ENCODE measurements around the gene FNDC3B. TPM values are rescaled to one million over a fixed set of nuclear protein-coding genes. Genes with fewer than 3 reads are reported as not detected.

FNDC3B gene
- total and polyA plus RNA-seq, 9 of the 15 experiments (the other 6 are each of a cell fraction or from before 2014, with no cell fraction given): 7.0 to 35.8 (median 16.2) TPM

DNA sequence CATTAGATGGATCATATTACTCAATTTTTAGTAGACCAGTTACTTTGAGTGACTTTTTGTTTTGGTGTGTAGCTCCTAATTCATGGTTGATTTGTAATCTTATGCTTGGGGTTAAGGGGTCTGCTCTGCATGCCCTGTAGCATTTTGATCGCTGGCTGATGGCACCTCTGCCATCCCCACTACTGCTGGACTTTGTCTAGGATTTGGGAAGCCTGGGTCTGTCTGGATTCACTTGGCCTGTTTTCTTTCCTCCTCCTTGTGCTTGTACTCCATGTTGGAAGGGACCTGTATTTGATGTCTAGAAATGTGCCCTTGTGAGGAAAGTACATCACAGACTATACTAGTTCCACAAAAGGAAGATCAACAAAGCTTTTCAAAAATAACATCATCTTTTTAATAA, 154.1 kb downstream of the FNDC3B start:
- intact Hi-C loops (cut with micrococcal nuclease): no loop called here
- H3K4me3 ChIP-seq: no peak overlapping the region
- WGBS (ENCODE audit: insufficient coverage, low coverage, missing lambda C conversion rate): 93% methylated on average over 1 of the region's 1 CpG
- no peak overlapping the region for H3K27ac ChIP-seq (ENCODE audit: extremely low read depth, low read depth, low read length)
- TF ChIP-seq, protein P1, sequence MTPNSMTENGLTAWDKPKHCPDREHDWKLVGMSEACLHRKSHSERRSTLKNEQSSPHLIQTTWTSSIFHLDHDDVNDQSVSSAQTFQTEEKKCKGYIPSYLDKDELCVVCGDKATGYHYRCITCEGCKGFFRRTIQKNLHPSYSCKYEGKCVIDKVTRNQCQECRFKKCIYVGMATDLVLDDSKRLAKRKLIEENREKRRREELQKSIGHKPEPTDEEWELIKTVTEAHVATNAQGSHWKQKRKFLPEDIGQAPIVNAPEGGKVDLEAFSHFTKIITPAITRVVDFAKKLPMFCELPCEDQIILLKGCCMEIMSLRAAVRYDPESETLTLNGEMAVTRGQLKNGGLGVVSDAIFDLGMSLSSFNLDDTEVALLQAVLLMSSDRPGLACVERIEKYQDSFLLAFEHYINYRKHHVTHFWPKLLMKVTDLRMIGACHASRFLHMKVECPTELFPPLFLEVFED (CRISPR knock-in tag; conservative IDR thresholded peaks at IDR 0.05): no peak
- TF ChIP-seq SREBF1 (IDR thresholded peaks at IDR 0.05; ENCODE audit: borderline replicate concordance, low read depth, low read length) (no peak), ILF3 (IDR thresholded peaks at IDR 0.05; ENCODE audit: borderline replicate concordance) (no peak)
- TF ChIP-seq, protein P2, sequence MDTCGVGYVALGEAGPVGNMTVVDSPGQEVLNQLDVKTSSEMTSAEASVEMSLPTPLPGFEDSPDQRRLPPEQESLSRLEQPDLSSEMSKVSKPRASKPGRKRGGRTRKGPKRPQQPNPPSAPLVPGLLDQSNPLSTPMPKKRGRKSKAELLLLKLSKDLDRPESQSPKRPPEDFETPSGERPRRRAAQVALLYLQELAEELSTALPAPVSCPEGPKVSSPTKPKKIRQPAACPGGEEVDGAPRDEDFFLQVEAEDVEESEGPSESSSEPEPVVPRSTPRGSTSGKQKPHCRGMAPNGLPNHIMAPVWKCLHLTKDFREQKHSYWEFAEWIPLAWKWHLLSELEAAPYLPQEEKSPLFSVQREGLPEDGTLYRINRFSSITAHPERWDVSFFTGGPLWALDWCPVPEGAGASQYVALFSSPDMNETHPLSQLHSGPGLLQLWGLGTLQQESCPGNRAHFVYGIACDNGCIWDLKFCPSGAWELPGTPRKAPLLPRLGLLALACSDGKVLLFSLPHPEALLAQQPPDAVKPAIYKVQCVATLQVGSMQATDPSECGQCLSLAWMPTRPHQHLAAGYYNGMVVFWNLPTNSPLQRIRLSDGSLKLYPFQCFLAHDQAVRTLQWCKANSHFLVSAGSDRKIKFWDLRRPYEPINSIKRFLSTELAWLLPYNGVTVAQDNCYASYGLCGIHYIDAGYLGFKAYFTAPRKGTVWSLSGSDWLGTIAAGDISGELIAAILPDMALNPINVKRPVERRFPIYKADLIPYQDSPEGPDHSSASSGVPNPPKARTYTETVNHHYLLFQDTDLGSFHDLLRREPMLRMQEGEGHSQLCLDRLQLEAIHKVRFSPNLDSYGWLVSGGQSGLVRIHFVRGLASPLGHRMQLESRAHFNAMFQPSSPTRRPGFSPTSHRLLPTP (IDR thresholded peaks at IDR 0.05; ENCODE audit: borderline replicate concordance, extremely low read depth, insufficient read length): no peak
- DNase-seq (ENCODE audit: extremely low read depth in 1 of 4, low spot score in 3 of 4) (no peak), FAIRE-seq (no peak), ATAC-seq (no peak)
- no peak overlapping the region for H3K4me2 ChIP-seq (ENCODE audit: insufficient read depth, low read length)
- H3K79me2 ChIP-seq (ENCODE audit: control insufficient read depth, insufficient read depth, low read length): peaks cover 33% of the 10 kb centered on the region
- no peaks in the 10 kb centered on the region for H3K9me3 ChIP-seq (replicated peaks; ENCODE audit: control insufficient read depth, insufficient read depth, low read depth, low read length)
- no peaks in the 10 kb centered on the region; a peak in 1 of 5 replicates for H3K4me1 ChIP-seq (replicated peaks in 1 of 2; ENCODE audit: control insufficient read depth in 2 of 2, insufficient read depth in 2 of 2, low read length in 2 of 2)
- no peaks in the 10 kb centered on the region for H4K20me1 ChIP-seq (replicated peaks; ENCODE audit: control insufficient read depth, insufficient read depth, low read length)
- no peaks in the 10 kb centered on the region for H3K27me3 ChIP-seq (ENCODE audit: control insufficient read depth in 2 of 2, insufficient read depth in 2 of 2, low read length in 2 of 2)
- POLR2A ChIA-PET: interaction anchor here (0.6 kb wide), 1 partner anchor 687 kb away, joined by 3 read pairs; no protein-coding TSS in a partner anchor
- BruUV-seq (replicated peaks): no TSS peak
- H3K36me3 ChIP-seq (ENCODE audit: control insufficient read depth, insufficient read depth, low read length): no peaks in the 10 kb centered on the region
- in situ Hi-C loops (cut with MboI): no loop called here
- H2AFZ ChIP-seq (ENCODE audit: low read depth, low read length): no peak overlapping the region
- CTCF ChIA-PET (ENCODE audit: low intra/inter-chr PET ratio): no interaction called here
- no peaks in the 10 kb centered on the region for H3K9me1 ChIP-seq (ENCODE audit: control insufficient read depth, insufficient read depth, low read length)
- no peak overlapping the region for H3K9ac ChIP-seq (ENCODE audit: insufficient read depth in 1 of 2, low read depth in 2 of 2, low read length in 2 of 2)
